ENCODE results near the gene FOXE3.

FOXE3 gene

GRCh38 chr1:47436304-47436978 is 20.4 kb downstream of the FOXE3 start:
- peak; percentile 89 for DNase-seq

- peak; percentile 37 for DNase-seq
Observed at GRCh38 chr1:47436979-47437446, 20.9 kb downstream of the FOXE3 start.

- peak; percentile 93 for DNase-seq
Observed at GRCh38 chr1:47437447-47438164, 21.5 kb downstream of the FOXE3 start, which contains the start of gene FOXD2. TSS of gene FOXD2 (plus strand) at chr1:47438044. CDS start at chr1:47438136, 92 bp downstream.

- DNase-seq: peak; percentile 27
Observed at GRCh38 chr1:47438165-47439016, 22.3 kb downstream of the FOXE3 start.

- no peak for DNase-seq
Observed at GRCh38 chr1:47439017-47439818, 23.1 kb downstream of the FOXE3 start.

GRCh38 chr1:47439819-47440598 is 23.9 kb downstream of the FOXE3 start:
- no peak for DNase-seq

GRCh38 chr1:47440599-47441081 is 24.6 kb downstream of the FOXE3 start:
- DNase-seq: no peak

GRCh38 chr1:47441450-47442106 is 25.5 kb downstream of the FOXE3 start:
- DNase-seq: no peak

GRCh38 chr1:47442202-47442601 is 26.1 kb downstream of the FOXE3 start:
- no peak for DNase-seq

GRCh38 chr1:47442842-47443529 is 26.9 kb downstream of the FOXE3 start:
- DNase-seq: no peak

- DNase-seq: no peak
Observed at GRCh38 chr1:47443530-47444296, 27.6 kb downstream of the FOXE3 start.

- DNase-seq: no peak
Observed at GRCh38 chr1:47444297-47444561, 28.1 kb downstream of the FOXE3 start.

GRCh38 chr1:47444562-47445465 is 28.7 kb downstream of the FOXE3 start:
- peak; percentile 33 for DNase-seq

- no peak for DNase-seq
Observed at GRCh38 chr1:47445823-47446550, 29.9 kb downstream of the FOXE3 start.

GRCh38 chr1:47448462-47449222 is 32.6 kb downstream of the FOXE3 start:
- no peak for DNase-seq

GRCh38 chr1:47449822-47450552 is 33.9 kb downstream of the FOXE3 start:
- no peak for DNase-seq

Data from activated CD4-positive, alpha-beta T cell treated with anti-CD3 and anti-CD28 coated beads, Interleukin-10, Interleukin-2, amounts not matched to agents 100 ng/mL and 50 ng/mL, durations not matched to agents 16 hours and 8 hours (primary cell).